ENCODE measurements around the gene PPEF2. TPM values are rescaled to one million over a fixed set of nuclear protein-coding genes. Genes with fewer than 3 reads are reported as not detected.

PPEF2 gene
- total RNA-seq, 1 experiment from 2014 or later, result not detected

- intact Hi-C loops (cut with micrococcal nuclease; ENCODE audit: unreplicated experiment), result no loop called here
- no TSS peak for BruUV-seq (replicated peaks)
- Histone ChIP-seq H3K4me3 (ENCODE audit: low read depth in 2 of 2, low read length in 2 of 2) (no peak overlapping the region), H3K27me3 (ENCODE audit: control insufficient read depth, insufficient read depth, low read length) (no peaks in the 10 kb centered on the region), H3K4me1 (ENCODE audit: control insufficient read depth, insufficient read depth, low read length) (no peaks in the 10 kb centered on the region), H3K9me3 (ENCODE audit: control insufficient read depth, insufficient read depth, low read depth, low read length) (no peaks in the 10 kb centered on the region), H3K27ac (ENCODE audit: low read length) (no peak overlapping the region), H3K36me3 (ENCODE audit: control insufficient read depth, insufficient read depth, low read length) (no peaks in the 10 kb centered on the region)
- in situ Hi-C loops (cut with HindIII; ENCODE audit: low pct_unique_long_range_greater_than_20kb, low sequenced_read_pairs), result no loop called here
- POLR2A ChIA-PET, result no interaction called here
- TF ChIP-seq SIN3A (IDR thresholded peaks at IDR 0.05; ENCODE audit: borderline replicate concordance, insufficient read depth, low read depth, low read length) (no peak), CTCF (IDR thresholded peaks at IDR 0.05) (no peak), REST (IDR thresholded peaks at IDR 0.05; ENCODE audit: insufficient read depth in 1 of 2, low read depth in 2 of 2, low read length in 1 of 2) (no peak), POLR2AphosphoS5 (IDR thresholded peaks at IDR 0.05; ENCODE audit: low read depth, low read length) (no peak)
- CTCF ChIA-PET, result interaction anchor here (0.5 kb wide), 1 partner anchor 26 kb away, joined by 4 read pairs; no protein-coding TSS in a partner anchor
- ATAC-seq, result no peak
- no peak for DNase-seq (ENCODE audit: low read depth, low spot score)
Measured at GRCh38 chr4:75920327-75920726, 18.1 kb upstream of the PPEF2 start.

GRCh38 chr4:75919920-75920319, 17.7 kb upstream of the PPEF2 start:
- POLR2A ChIA-PET, result no interaction called here
- H3K27me3 ChIP-seq (ENCODE audit: control insufficient read depth, insufficient read depth, low read length), result no peaks in the 10 kb centered on the region
- ATAC-seq (no peak), DNase-seq (ENCODE audit: low read depth, low spot score) (no peak)
- in situ Hi-C loops (cut with HindIII; ENCODE audit: low pct_unique_long_range_greater_than_20kb, low sequenced_read_pairs) (no loop called here), intact Hi-C loops (cut with micrococcal nuclease; ENCODE audit: unreplicated experiment) (no loop called here)
- no peak for TF ChIP-seq TCF7L2 (IDR thresholded peaks at IDR 0.05; ENCODE audit: low read depth, low read length)
- no peak for TF ChIP-seq CTCF (IDR thresholded peaks at IDR 0.05)
- no peak for TF ChIP-seq POLR2AphosphoS5 (IDR thresholded peaks at IDR 0.05; ENCODE audit: low read depth, low read length)
- no peak for TF ChIP-seq REST (IDR thresholded peaks at IDR 0.05; ENCODE audit: insufficient read depth in 1 of 2, low read depth in 2 of 2, low read length in 1 of 2)
- TF ChIP-seq SIN3A (IDR thresholded peaks at IDR 0.05; ENCODE audit: borderline replicate concordance, insufficient read depth, low read depth, low read length), result no peak
- H3K36me3 ChIP-seq (ENCODE audit: control insufficient read depth, insufficient read depth, low read length), result no peaks in the 10 kb centered on the region
- no peak overlapping the region for H3K27ac ChIP-seq (ENCODE audit: low read length)
- CTCF ChIA-PET, result interaction anchor here (0.5 kb wide), 1 partner anchor 25 kb away, joined by 4 read pairs; no protein-coding TSS in a partner anchor
- H3K4me1 ChIP-seq (ENCODE audit: control insufficient read depth, insufficient read depth, low read length), result no peaks in the 10 kb centered on the region
- no peak overlapping the region for H3K4me3 ChIP-seq (ENCODE audit: low read depth in 2 of 2, low read length in 2 of 2)
- BruUV-seq (replicated peaks), result no TSS peak
- no peaks in the 10 kb centered on the region for H3K9me3 ChIP-seq (ENCODE audit: control insufficient read depth, insufficient read depth, low read depth, low read length)
